HEK293 (cell line): Measurements from ENCODE around the gene KPNA4.
A peak's percentile ranks its signal among the peaks of the same experiment; 100 is the strongest.

Experiments
- CTCF ChIA-PET: fragments of 350-600 bp; formaldehyde crosslinking; extraction: SDS; loops from one replicate; lab custom pipeline; 2021; ENCODE audit warnings: antibody characterized with exemption; lab: Yijun Ruan, JAX
- POLR2A ChIA-PET: fragments of 300-600 bp; formaldehyde crosslinking; extraction: SDS; loops from one replicate; lab custom pipeline; 2020; ENCODE audit warnings: antibody characterized with exemption, inconsistent platforms; lab: Yijun Ruan, JAX
- H3K27ac ChIP-seq: fragments of 200-500 bp; sonication (Bioruptor generic); 2 replicates; pipeline ENCODE4 v1.5.1; 2014; ENCODE audit warnings: low read depth, low read length, control low read depth, inconsistent platforms; ENCODE audit errors: extremely low read depth
- H3K36me3 ChIP-seq, 2 experiments: fragments of 200-500 bp in 1 of 2; sonication (Bioruptor generic) in 1 of 2; 1 replicate in 1 of 2; 2 replicates in 1 of 2; pipeline ENCODE4 v1.5.1; 2014 to 2017; ENCODE audit warnings: inconsistent platforms in 2 of 2, low read length in 2 of 2; ENCODE audit not compliant: control insufficient read depth in 2 of 2, insufficient read depth in 1 of 2
- H3K4me1 ChIP-seq: fragments of 200-500 bp; sonication (Bioruptor generic); 2 replicates; pipeline ENCODE4 v1.5.1; 2014; ENCODE audit warnings: mild to moderate bottlenecking, low read length, inconsistent platforms; ENCODE audit not compliant: control insufficient read depth, insufficient read depth
- H3K4me3 ChIP-seq: 2 replicates; pipeline ENCODE4 v1.5.1; 2011; ENCODE audit warnings: low read depth, mild to moderate bottlenecking, control low read depth, low read length, moderate library complexity
- H3K9me3 ChIP-seq: fragments of 200-500 bp; sonication (Bioruptor generic); 2 replicates; pipeline ENCODE4 v1.5.1; 2014; ENCODE audit warnings: low read depth, low read length, inconsistent platforms; ENCODE audit not compliant: control insufficient read depth, insufficient read depth
- ZNF121 ChIP-seq: fragments of 450-650 bp; formaldehyde crosslinking; IDR thresholded peaks from 2 replicates; pipeline ENCODE4 v1.5.1; 2016; ENCODE audit warnings: missing biosample characterization, missing genetic modification characterization
- ZNF571 ChIP-seq: fragments of 450-650 bp; formaldehyde crosslinking; IDR thresholded peaks from 2 replicates; pipeline ENCODE4 v1.5.0; 2017; ENCODE audit warnings: missing biosample characterization, missing genetic modification characterization
- TF ChIP-seq, protein P1 (sequence below): fragments of 450-650 bp; formaldehyde crosslinking; IDR thresholded peaks from 2 replicates; pipeline ENCODE4 v1.5.1; 2016; ENCODE audit warnings: missing biosample characterization, missing genetic modification characterization

Gene KPNA4

DNA sequence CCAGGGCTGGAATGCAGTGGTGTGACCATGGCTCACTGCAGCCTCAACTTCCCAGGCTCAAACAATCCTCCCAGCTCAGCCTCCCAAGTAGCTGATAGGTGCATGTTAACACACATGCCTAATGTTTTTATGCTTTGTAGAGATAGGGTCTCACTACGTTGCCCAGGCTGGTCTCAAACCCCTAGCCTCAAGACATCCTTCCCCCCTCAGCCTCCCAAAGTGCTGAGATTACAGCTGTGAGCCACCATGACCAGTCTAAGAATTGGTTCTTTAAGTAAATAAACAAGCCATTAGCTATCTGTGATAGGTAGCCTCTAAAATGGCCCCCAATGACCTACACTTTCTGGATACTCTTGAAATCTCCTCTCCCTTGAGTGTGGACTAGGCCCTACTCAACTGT lies 119.5 kb downstream of the KPNA4 start:
- ChIA-PET POLR2A (interaction anchor here (1.1 kb wide), 1 partner anchor 46 kb away, joined by 3 read pairs; no protein-coding TSS in a partner anchor), CTCF (no interaction called here)
- H3K4me1 ChIP-seq = no peaks in the 10 kb centered on the region
- H3K4me3 ChIP-seq = no peak overlapping the region
- no peaks in the 10 kb centered on the region for H3K9me3 ChIP-seq
- TF ChIP-seq ZNF121 (tag by site-specific recombination) (peak; percentile 86), ZNF571 (tag by site-specific recombination) (no peak)
- TF ChIP-seq, protein P1, sequence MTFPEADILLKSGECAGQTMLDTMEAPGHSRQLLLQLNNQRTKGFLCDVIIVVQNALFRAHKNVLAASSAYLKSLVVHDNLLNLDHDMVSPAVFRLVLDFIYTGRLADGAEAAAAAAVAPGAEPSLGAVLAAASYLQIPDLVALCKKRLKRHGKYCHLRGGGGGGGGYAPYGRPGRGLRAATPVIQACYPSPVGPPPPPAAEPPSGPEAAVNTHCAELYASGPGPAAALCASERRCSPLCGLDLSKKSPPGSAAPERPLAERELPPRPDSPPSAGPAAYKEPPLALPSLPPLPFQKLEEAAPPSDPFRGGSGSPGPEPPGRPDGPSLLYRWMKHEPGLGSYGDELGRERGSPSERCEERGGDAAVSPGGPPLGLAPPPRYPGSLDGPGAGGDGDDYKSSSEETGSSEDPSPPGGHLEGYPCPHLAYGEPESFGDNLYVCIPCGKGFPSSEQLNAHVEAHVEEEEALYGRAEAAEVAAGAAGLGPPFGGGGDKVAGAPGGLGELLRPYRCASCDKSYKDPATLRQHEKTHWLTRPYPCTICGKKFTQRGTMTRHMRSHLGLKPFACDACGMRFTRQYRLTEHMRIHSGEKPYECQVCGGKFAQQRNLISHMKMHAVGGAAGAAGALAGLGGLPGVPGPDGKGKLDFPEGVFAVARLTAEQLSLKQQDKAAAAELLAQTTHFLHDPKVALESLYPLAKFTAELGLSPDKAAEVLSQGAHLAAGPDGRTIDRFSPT (tag by site-specific recombination) = no peak
- peaks cover 3 to 23% of the 10 kb centered on the region in 2 experiments; a peak in 2 of 3 replicates for H3K36me3 ChIP-seq
- H3K27ac ChIP-seq = no peak overlapping the region
